ENCODE results near the gene LINS1. TPM values are rescaled to one million over a fixed set of nuclear protein-coding genes. Genes with fewer than 3 reads are reported as not detected.

LINS1 gene
- total and polyA plus RNA-seq, 2 donors, result 11.1 to 52.4 TPM

- peaks cover 1% of the 10 kb centered on the region for H3K36me3 ChIP-seq (ENCODE audit: insufficient read depth)
- no peak for DNase-seq (ENCODE audit: extremely low spot score)
- H3K27ac ChIP-seq (ENCODE audit: low read depth), result no peak overlapping the region
- WGBS, result 93% methylated on average over 5 of the region's 5 CpGs
- H3K4me1 ChIP-seq (ENCODE audit: insufficient read depth), result no peaks in the 10 kb centered on the region
- no peak overlapping the region for H3K4me3 ChIP-seq (ENCODE audit: low read depth, low read length)
Measured at GRCh38 chr15:100623301-100623700, 21.3 kb upstream of the LINS1 start.

- DNase-seq (ENCODE audit: extremely low spot score), result no peak
- Histone ChIP-seq H3K4me3 (ENCODE audit: low read depth, low read length) (no peak overlapping the region), H3K36me3 (ENCODE audit: insufficient read depth) (peaks cover 4% of the 10 kb centered on the region), H3K4me1 (ENCODE audit: insufficient read depth) (no peaks in the 10 kb centered on the region), H3K27ac (ENCODE audit: low read depth) (no peak overlapping the region)
- 89% methylated on average over 2 of the region's 2 CpGs for WGBS
Measured at GRCh38 chr15:100616700-100617099, 14.7 kb upstream of the LINS1 start.

- 30% methylated on average over 5 of the region's 5 CpGs for WGBS
- Histone ChIP-seq H3K36me3 (ENCODE audit: insufficient read depth) (peaks cover 6% of the 10 kb centered on the region), H3K4me3 (ENCODE audit: low read depth, low read length) (no peak overlapping the region), H3K27ac (ENCODE audit: low read depth) (no peak overlapping the region), H3K4me1 (ENCODE audit: insufficient read depth) (no peaks in the 10 kb centered on the region)
- no peak for DNase-seq (ENCODE audit: extremely low spot score)
Measured at GRCh38 chr15:100615801-100616200, 13.8 kb upstream of the LINS1 start.

- H3K27ac ChIP-seq (ENCODE audit: low read depth), result no peak overlapping the region
- no peak for DNase-seq (ENCODE audit: extremely low spot score)
- H3K4me3 ChIP-seq (ENCODE audit: low read depth, low read length), result no peak overlapping the region
- 95% methylated on average over 4 of the region's 4 CpGs for WGBS
- H3K4me1 ChIP-seq (ENCODE audit: insufficient read depth), result no peaks in the 10 kb centered on the region
- H3K36me3 ChIP-seq (ENCODE audit: insufficient read depth), result peaks cover 6% of the 10 kb centered on the region
Measured at GRCh38 chr15:100614918-100615317, 12.9 kb upstream of the LINS1 start.

GRCh38 chr15:100614336-100614735, 12.4 kb upstream of the LINS1 start:
- H3K4me1 ChIP-seq (ENCODE audit: insufficient read depth), result no peaks in the 10 kb centered on the region
- H3K27ac ChIP-seq (ENCODE audit: low read depth), result no peak overlapping the region
- peaks cover 6% of the 10 kb centered on the region for H3K36me3 ChIP-seq (ENCODE audit: insufficient read depth)
- 47% methylated on average over 2 of the region's 2 CpGs for WGBS
- no peak for DNase-seq (ENCODE audit: extremely low spot score)
- no peak overlapping the region for H3K4me3 ChIP-seq (ENCODE audit: low read depth, low read length)

- H3K27ac ChIP-seq (ENCODE audit: low read depth), result no peak overlapping the region
- H3K4me3 ChIP-seq (ENCODE audit: low read depth, low read length), result no peak overlapping the region
- peaks cover 6% of the 10 kb centered on the region for H3K36me3 ChIP-seq (ENCODE audit: insufficient read depth)
- no peak for DNase-seq (ENCODE audit: extremely low spot score)
- 92% methylated on average over 1 of the region's 1 CpG for WGBS
- no peaks in the 10 kb centered on the region for H3K4me1 ChIP-seq (ENCODE audit: insufficient read depth)
Measured at GRCh38 chr15:100613208-100613607, 11.2 kb upstream of the LINS1 start.

GRCh38 chr15:100612539-100612938, 10.6 kb upstream of the LINS1 start:
- no peak overlapping the region for H3K27ac ChIP-seq (ENCODE audit: low read depth)
- peaks cover 6% of the 10 kb centered on the region for H3K36me3 ChIP-seq (ENCODE audit: insufficient read depth)
- DNase-seq (ENCODE audit: extremely low spot score), result no peak
- H3K4me3 ChIP-seq (ENCODE audit: low read depth, low read length), result no peak overlapping the region
- WGBS, result 96% methylated on average over 2 of the region's 2 CpGs
- no peaks in the 10 kb centered on the region for H3K4me1 ChIP-seq (ENCODE audit: insufficient read depth)

GRCh38 chr15:100602823-100603393, 924 bp upstream of the LINS1 start:
- whole genome bisulfite sequencing, result 1% methylated on average over 16 of the region's 16 CpGs
- Histone ChIP-seq H3K27ac (ENCODE audit: low read depth) (peak overlapping the region; percentile 31), H3K4me1 (ENCODE audit: insufficient read depth) (peaks cover 1% of the 10 kb centered on the region), H3K36me3 (ENCODE audit: insufficient read depth) (no peaks in the 10 kb centered on the region), H3K4me3 (ENCODE audit: low read depth, low read length) (peak overlapping the region; percentile 90)
- no peak for DNase-seq (ENCODE audit: extremely low spot score)

- Histone ChIP-seq H3K36me3 (ENCODE audit: insufficient read depth) (no peaks in the 10 kb centered on the region), H3K27ac (ENCODE audit: low read depth) (peak overlapping the region; percentile 3), H3K4me1 (ENCODE audit: insufficient read depth) (peaks cover 1% of the 10 kb centered on the region), H3K4me3 (ENCODE audit: low read depth, low read length) (peak overlapping the region; percentile 67)
- WGBS, result under 1% methylated on average over 21 of the region's 21 CpGs
- DNase-seq (ENCODE audit: extremely low spot score), result no peak
Measured at GRCh38 chr15:100601617-100602063, 344 bp downstream of the LINS1 start.

GRCh38 chr15:100601163-100601562, 821 bp downstream of the LINS1 start:
- Histone ChIP-seq H3K27ac (ENCODE audit: low read depth) (no peak overlapping the region), H3K4me1 (ENCODE audit: insufficient read depth) (peaks cover 1% of the 10 kb centered on the region), H3K4me3 (ENCODE audit: low read depth, low read length) (peak overlapping the region; percentile 67), H3K36me3 (ENCODE audit: insufficient read depth) (no peaks in the 10 kb centered on the region)
- under 1% methylated on average over 10 of the region's 10 CpGs for WGBS
- no peak for DNase-seq (ENCODE audit: extremely low spot score)

GRCh38 chr15:100598655-100599054, 3.3 kb downstream of the LINS1 start:
- peaks cover 1% of the 10 kb centered on the region for H3K4me1 ChIP-seq (ENCODE audit: insufficient read depth)
- DNase-seq (ENCODE audit: extremely low spot score), result no peak
- no peak overlapping the region for H3K27ac ChIP-seq (ENCODE audit: low read depth)
- 90% methylated on average over 1 of the region's 1 CpG for WGBS
- no peaks in the 10 kb centered on the region for H3K36me3 ChIP-seq (ENCODE audit: insufficient read depth)
- no peak overlapping the region for H3K4me3 ChIP-seq (ENCODE audit: low read depth, low read length)

- DNase-seq (ENCODE audit: extremely low spot score), result no peak
- Histone ChIP-seq H3K36me3 (ENCODE audit: insufficient read depth) (no peaks in the 10 kb centered on the region), H3K27ac (ENCODE audit: low read depth) (no peak overlapping the region), H3K4me3 (ENCODE audit: low read depth, low read length) (no peak overlapping the region), H3K4me1 (ENCODE audit: insufficient read depth) (peaks cover 1% of the 10 kb centered on the region)
- WGBS, result 91% methylated on average over 3 of the region's 3 CpGs
Measured at GRCh38 chr15:100597862-100598261, 4.1 kb downstream of the LINS1 start.

GRCh38 chr15:100596792-100597191, 5.2 kb downstream of the LINS1 start:
- Histone ChIP-seq H3K36me3 (ENCODE audit: insufficient read depth) (no peaks in the 10 kb centered on the region), H3K27ac (ENCODE audit: low read depth) (no peak overlapping the region), H3K4me3 (ENCODE audit: low read depth, low read length) (no peak overlapping the region), H3K4me1 (ENCODE audit: insufficient read depth) (peaks cover 1% of the 10 kb centered on the region)
- no peak for DNase-seq (ENCODE audit: extremely low spot score)
- 81% methylated on average over 7 of the region's 7 CpGs for WGBS

GRCh38 chr15:100595964-100596363, 6.0 kb downstream of the LINS1 start:
- WGBS, result 91% methylated on average over 3 of the region's 3 CpGs
- Histone ChIP-seq H3K4me3 (ENCODE audit: low read depth, low read length) (no peak overlapping the region), H3K4me1 (ENCODE audit: insufficient read depth) (no peaks in the 10 kb centered on the region), H3K27ac (ENCODE audit: low read depth) (no peak overlapping the region), H3K36me3 (ENCODE audit: insufficient read depth) (no peaks in the 10 kb centered on the region)
- DNase-seq (ENCODE audit: extremely low spot score), result no peak

- H3K36me3 ChIP-seq (ENCODE audit: insufficient read depth), result no peaks in the 10 kb centered on the region
- no peak overlapping the region for H3K4me3 ChIP-seq (ENCODE audit: low read depth, low read length)
Measured at GRCh38 chr15:100593431-100593830, 8.6 kb downstream of the LINS1 start.

More at GRCh38 chr15:100593431-100593830, 8.6 kb downstream of the LINS1 start:
- Histone ChIP-seq H3K4me1 (ENCODE audit: insufficient read depth) (no peaks in the 10 kb centered on the region), H3K27ac (ENCODE audit: low read depth) (no peak overlapping the region)
- WGBS, result 83% methylated on average over 2 of the region's 2 CpGs
- no peak for DNase-seq (ENCODE audit: extremely low spot score)

Measured in urinary bladder (tissue), 4 donors.